Thyroid gland (tissue), 4 donors: ENCODE data around the gene RNF11.

ENCODE experiments used
- CTCF ChIP-seq, 6 experiments: fragments of 200-600 bp in 3 of 6; fragments of 450-650 bp in 3 of 6; sonication (generic) in 3 of 6; IDR thresholded peaks; one replicate each; pipeline ENCODE4 v1.5.1; 2016 to 2019; ENCODE audit warnings: antibody characterized with exemption in 6 of 6, mild to moderate bottlenecking in 2 of 6, inconsistent platforms in 1 of 6, moderate library complexity in 1 of 6
- POLR2A ChIP-seq, 2 donors: fragments of 450-650 bp; IDR thresholded peaks; one replicate each; pipeline ENCODE4 v1.6.1; 2017; ENCODE audit warnings: antibody characterized with exemption in 2 of 2, mild to moderate bottlenecking in 2 of 2, moderate library complexity in 1 of 2

- TF ChIP-seq CTCF (IDR thresholded peaks at IDR 0.05) (no peak), POLR2A (IDR thresholded peaks at IDR 0.05) (no peak)
These were observed 81.7 kb downstream of the RNF11 start for GRCh38 chr1:51317798-51318197.
